ENCODE results near the gene NTM. TPM values are rescaled to one million over a fixed set of nuclear protein-coding genes. Genes with fewer than 3 reads are reported as not detected.
"Not testable (repeated sequence)": the region's sequence is repeated elsewhere in the genome, so short reads cannot be mapped to it uniquely, and the experiment has no call there.

The NTM gene
- total RNA-seq, 4 donors from 2014 or later, result 1.4 to 2.8 (median 1.7) TPM

DNA sequence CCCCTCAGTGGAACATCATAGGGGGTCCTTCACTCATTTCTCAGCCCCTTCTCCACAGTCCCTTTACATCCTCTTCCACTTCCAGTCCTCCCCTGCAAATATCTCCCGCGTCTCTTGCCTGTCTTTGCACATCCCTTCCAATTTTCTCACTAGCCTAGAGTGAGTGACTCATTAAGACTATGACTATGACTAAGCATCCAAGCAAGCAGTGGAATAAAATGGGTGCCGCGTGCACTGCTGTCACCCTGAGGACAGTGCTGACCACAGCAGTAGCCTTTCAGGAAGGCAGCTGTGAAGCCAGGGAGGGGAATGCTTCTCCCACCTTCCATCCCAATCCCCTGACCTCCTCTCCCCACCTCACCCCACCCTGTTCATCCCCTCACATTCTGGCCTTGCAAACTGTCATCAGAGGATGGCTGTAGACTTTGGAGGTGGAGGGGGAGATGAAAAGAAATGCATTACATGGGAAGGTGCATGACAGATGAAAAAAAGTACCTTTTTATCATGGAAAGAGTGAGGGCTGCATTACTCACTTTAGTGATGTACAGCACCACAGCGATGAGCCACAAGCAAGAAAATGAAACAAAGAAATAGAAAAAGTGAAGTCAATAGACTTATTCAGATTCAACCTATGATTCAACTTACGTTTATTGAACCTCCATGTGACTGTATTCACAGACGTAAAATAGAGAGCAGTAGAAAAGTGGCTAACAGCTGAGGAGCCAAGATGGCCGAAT lies 948.2 kb downstream of the NTM start:
- Histone ChIP-seq H3K9me3 (no peaks in the 10 kb centered on the region), H3K36me3 (no peaks in the 10 kb centered on the region), H3K27ac (no peak overlapping the region), H3K4me1 (no peaks in the 10 kb centered on the region), H3K27me3 (no peaks in the 10 kb centered on the region), H3K4me3 (no peak overlapping the region)
- TF ChIP-seq POLR2A (IDR thresholded peaks at IDR 0.05), result no peak
- TF ChIP-seq, protein P1, sequence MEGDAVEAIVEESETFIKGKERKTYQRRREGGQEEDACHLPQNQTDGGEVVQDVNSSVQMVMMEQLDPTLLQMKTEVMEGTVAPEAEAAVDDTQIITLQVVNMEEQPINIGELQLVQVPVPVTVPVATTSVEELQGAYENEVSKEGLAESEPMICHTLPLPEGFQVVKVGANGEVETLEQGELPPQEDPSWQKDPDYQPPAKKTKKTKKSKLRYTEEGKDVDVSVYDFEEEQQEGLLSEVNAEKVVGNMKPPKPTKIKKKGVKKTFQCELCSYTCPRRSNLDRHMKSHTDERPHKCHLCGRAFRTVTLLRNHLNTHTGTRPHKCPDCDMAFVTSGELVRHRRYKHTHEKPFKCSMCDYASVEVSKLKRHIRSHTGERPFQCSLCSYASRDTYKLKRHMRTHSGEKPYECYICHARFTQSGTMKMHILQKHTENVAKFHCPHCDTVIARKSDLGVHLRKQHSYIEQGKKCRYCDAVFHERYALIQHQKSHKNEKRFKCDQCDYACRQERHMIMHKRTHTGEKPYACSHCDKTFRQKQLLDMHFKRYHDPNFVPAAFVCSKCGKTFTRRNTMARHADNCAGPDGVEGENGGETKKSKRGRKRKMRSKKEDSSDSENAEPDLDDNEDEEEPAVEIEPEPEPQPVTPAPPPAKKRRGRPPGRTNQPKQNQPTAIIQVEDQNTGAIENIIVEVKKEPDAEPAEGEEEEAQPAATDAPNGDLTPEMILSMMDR (IDR thresholded peaks at IDR 0.05), result no peak
- no peak for DNase-seq

DNA sequence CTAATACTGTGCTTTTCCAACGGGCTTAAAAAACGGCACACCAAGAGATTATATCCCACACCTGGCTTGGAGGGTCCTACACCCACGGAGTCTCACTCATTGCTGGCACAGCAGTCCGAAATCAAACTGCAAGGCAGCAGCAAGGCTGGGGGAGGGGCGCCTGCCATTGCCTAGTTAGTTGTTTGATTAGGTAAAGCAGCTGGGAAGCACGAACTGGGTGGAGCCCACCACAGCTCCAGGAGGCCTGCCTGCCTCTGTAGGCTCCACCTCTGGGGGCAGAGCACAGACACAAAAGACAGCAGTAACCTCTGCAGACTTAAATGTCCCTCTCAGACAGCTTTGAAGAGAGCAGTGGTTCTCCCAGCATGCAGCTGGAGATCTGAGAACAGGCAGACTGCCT lies 949.0 kb downstream of the NTM start:
- not testable (repeated sequence) for H3K4me3 ChIP-seq, DNase-seq, H3K27ac ChIP-seq, H3K36me3 ChIP-seq, H3K27me3 ChIP-seq, H3K4me1 ChIP-seq, H3K9me3 ChIP-seq

DNA sequence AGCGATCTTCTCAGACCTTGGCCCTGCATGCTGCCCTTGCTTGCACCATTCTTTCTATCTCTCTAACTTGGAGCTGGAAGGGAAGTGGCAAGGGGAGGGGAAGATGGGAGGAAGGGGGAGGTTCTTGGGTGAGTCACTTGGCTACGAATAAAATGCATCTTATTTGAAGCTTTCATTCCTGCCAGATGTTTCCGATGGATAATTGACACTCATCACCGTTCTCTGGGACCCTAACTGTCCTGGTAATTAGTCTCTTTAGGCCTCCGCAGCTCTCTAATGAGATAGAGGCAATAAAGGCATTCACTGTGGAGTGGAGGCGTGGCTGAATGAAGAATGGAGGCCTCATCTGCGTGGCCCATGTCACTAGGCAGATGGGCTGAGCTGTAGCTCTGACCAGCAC lies 960.1 kb downstream of the NTM start:
- Histone ChIP-seq H3K9me3 (no peaks in the 10 kb centered on the region), H3K4me1 (no peaks in the 10 kb centered on the region), H3K27ac (no peak overlapping the region), H3K27me3 (no peaks in the 10 kb centered on the region), H3K4me3 (no peak overlapping the region), H3K36me3 (no peaks in the 10 kb centered on the region)
- no peak for DNase-seq
- TF ChIP-seq, protein P1 (IDR thresholded peaks at IDR 0.05), result no peak
- TF ChIP-seq POLR2A (IDR thresholded peaks at IDR 0.05), result no peak

DNA sequence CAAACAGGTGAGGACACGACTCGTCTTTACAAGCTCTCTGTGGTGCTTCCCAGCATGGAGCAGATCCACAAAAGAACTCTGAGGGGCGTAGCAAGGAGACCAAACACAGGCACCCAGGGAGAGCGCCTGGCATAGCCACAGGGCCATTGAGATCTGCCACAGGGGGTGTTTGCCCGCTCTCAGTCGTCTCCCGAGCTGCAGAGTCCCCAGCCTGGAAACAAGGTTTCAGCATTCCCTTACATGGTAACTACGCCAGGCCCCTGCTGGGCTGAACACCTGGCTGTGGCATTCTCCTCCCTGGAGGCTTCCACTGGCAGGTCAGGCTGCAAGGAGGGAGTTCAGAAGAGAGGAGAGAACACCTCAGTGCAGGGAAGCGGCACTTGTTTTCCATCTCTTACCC lies 962.1 kb downstream of the NTM start:
- no peak overlapping the region for H3K4me3 ChIP-seq
- no peaks in the 10 kb centered on the region for H3K27me3 ChIP-seq
- H3K9me3 ChIP-seq, result no peaks in the 10 kb centered on the region
- no peaks in the 10 kb centered on the region for H3K36me3 ChIP-seq
- no peaks in the 10 kb centered on the region for H3K4me1 ChIP-seq
- no peak overlapping the region for H3K27ac ChIP-seq
- no peak for TF ChIP-seq POLR2A (IDR thresholded peaks at IDR 0.05)
- DNase-seq, result no peak

DNA sequence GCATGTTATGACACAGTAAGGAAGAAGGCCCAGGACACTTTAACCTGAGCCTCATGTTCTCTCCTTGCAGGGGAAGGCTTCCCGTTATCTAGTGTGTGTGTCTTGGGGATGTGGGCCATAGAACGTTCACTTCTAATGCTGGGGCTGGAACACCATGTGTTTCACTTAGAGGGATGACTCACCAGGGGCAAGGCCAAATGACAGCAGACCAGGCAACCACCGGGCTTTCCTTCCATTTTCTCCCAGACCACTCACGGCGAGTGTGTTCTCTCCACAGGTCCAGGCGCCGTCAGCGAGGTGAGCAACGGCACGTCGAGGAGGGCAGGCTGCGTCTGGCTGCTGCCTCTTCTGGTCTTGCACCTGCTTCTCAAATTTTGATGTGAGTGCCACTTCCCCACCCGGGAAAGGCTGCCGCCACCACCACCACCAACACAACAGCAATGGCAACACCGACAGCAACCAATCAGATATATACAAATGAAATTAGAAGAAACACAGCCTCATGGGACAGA lies 964.4 kb downstream of the NTM start:
- TF ChIP-seq, protein P1 (IDR thresholded peaks at IDR 0.05), result no peak
- no peak for TF ChIP-seq POLR2A (IDR thresholded peaks at IDR 0.05)
- H3K4me1 ChIP-seq, result no peaks in the 10 kb centered on the region
- DNase-seq, result no peak
- H3K9me3 ChIP-seq, result no peaks in the 10 kb centered on the region
- H3K4me3 ChIP-seq, result no peak overlapping the region
- H3K27ac ChIP-seq, result no peak overlapping the region
- H3K36me3 ChIP-seq, result no peaks in the 10 kb centered on the region
- no peaks in the 10 kb centered on the region for H3K27me3 ChIP-seq

DNA sequence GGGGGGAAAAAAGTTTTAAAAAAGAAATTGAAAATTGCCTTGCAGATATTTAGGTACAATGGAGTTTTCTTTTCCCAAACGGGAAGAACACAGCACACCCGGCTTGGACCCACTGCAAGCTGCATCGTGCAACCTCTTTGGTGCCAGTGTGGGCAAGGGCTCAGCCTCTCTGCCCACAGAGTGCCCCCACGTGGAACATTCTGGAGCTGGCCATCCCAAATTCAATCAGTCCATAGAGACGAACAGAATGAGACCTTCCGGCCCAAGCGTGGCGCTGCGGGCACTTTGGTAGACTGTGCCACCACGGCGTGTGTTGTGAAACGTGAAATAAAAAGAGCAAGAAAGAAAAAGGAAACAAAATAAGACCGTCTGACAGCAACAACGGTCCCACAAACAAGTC lies 964.9 kb downstream of the NTM start:
- TF ChIP-seq, protein P1 (IDR thresholded peaks at IDR 0.05), result no peak
- no peak for TF ChIP-seq POLR2A (IDR thresholded peaks at IDR 0.05)
- no peaks in the 10 kb centered on the region for H3K4me1 ChIP-seq
- H3K36me3 ChIP-seq, result no peaks in the 10 kb centered on the region
- H3K27me3 ChIP-seq, result no peaks in the 10 kb centered on the region
- no peak overlapping the region for H3K27ac ChIP-seq
- H3K4me3 ChIP-seq, result no peak overlapping the region
- no peaks in the 10 kb centered on the region for H3K9me3 ChIP-seq
- DNase-seq, result no peak

All from Peyer's patch (tissue), 4 donors.